ENCODE data around the gene MACROH2A2.
"Not testable (repeated sequence)": the region's sequence is repeated elsewhere in the genome, so short reads cannot be mapped to it uniquely, and the experiment has no call there.

The MACROH2A2 gene

DNA sequence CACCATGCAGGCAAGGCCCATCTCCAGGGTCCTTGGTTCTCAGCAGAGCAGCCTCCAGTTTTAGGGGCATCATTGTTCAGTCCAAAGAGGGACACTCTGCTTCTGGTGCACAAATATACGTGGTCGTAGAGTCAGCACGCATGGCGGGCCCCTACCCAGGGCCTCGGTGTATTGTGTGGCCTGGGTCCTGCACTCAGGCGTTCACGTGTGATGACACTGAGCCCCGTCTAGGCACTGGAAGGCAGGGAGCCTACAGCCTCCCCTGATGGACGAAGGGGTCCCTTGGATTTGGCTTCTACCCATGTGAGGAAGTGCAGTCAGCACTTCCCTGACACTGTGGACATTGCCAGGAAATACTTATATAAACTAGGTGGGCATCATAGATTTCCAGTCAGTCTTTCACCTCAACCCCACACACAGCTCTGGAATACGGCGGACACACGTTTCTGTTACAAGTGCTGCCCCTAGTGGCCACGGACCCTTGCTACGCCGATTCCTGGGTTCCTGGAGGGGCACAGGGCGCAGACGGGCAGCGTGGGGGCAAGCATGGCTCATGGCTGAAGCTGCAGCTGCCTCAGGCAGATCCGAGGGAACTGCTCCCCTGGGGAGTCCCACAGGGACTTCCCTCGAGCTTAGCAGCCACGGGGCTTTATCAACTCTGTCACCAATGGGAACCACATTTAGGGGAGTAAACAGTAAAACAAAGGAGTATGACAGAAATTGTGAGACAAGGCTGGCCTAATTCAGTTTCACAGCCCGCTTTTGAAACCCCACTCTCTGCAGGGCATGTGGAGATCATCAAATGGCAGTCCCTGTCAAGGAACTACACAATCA is 54.5 kb downstream of the MACROH2A2 start:
- DNase-seq = no peak

DNA sequence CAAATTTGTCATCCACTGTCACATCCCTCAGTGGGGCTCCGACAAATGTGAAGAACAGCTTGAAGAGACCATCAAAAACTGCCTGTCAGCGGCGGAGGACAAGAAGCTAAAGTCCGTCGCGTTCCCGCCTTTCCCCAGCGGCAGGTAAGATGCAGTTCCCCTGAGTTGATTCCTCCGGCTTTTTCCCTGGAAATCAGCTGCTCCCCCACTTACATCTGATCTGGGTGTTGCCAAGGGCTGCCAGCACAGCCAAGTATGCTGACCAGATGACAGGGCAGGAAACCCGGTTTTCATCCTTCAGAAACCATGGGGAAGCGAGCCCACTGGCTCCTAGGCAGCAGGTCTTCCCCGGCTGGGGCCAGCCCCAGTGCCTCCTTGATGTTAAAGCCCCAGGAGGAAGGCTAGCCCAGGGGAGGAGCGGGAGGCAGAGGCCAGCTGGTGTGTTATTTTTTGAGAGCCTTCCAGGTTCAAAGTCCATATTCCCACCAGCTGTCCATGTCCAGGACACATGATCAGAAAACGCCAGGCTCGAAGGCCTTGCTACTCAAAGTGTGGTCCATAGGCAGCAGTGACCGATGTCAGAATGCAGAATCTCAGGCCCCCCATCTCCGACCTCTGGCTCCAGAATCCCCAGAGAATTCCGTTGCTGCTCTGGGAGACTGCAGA is 56.6 kb downstream of the MACROH2A2 start:
- DNase-seq = peak in 1 of 2 experiments; percentile 27

DNA sequence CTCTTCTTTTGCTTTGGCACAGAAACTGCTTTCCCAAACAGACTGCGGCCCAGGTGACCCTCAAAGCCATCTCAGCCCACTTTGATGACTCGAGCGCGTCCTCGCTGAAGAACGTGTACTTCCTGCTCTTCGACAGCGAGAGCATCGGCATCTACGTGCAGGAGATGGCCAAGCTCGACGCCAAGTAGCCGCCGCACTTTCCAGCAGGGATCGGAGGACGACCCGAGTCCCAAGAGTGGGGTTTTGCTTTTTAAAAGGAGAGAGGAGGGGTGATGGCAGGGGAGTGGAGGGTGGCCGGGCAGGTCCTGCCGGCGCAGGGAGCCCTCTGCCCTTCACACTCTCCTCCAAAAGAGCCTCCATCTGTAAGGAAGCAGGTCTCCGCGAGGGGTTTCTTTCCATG is 58.9 kb downstream of the MACROH2A2 start:
- no peak for DNase-seq

DNA sequence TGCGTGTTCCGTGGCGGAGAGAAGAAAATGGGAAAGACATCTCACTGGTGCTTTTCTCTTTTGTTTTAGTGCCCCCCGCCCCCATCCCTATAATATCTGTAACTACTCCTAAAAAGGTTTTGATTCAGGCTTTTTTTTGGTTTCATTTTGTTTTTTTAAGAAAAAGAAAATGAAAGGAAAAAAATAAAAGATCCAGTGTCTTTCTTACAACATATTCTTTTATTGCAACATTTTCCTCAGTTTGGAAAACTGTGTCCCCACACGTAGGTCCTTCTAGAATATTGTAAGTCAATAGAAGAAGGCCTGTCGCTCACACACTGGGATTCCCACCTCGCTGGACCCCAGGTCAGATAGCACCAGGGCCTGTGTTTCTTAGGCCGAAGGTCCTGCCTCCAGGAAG is 59.4 kb downstream of the MACROH2A2 start:
- no peak for DNase-seq

DNA sequence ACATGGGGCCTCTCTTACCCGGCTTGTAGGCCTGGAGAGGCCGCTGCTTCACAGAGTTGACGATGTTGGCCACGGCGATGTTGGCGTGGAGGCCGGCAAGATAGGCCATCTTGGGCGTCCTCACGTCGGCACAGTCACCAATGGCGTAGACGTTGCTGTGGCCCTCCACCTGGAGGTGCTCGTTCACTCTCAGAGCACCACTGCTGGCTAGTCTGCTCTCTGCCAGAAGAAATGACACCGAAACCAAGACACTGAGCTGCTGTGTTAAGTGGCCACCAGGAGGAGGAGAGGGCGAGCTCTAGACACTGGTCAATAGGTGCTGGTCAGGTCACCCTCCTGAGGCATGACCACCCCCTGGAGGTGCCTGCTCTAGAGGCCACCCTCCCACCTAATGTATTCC is 62.3 kb downstream of the MACROH2A2 start:
- DNase-seq = no peak

DNA sequence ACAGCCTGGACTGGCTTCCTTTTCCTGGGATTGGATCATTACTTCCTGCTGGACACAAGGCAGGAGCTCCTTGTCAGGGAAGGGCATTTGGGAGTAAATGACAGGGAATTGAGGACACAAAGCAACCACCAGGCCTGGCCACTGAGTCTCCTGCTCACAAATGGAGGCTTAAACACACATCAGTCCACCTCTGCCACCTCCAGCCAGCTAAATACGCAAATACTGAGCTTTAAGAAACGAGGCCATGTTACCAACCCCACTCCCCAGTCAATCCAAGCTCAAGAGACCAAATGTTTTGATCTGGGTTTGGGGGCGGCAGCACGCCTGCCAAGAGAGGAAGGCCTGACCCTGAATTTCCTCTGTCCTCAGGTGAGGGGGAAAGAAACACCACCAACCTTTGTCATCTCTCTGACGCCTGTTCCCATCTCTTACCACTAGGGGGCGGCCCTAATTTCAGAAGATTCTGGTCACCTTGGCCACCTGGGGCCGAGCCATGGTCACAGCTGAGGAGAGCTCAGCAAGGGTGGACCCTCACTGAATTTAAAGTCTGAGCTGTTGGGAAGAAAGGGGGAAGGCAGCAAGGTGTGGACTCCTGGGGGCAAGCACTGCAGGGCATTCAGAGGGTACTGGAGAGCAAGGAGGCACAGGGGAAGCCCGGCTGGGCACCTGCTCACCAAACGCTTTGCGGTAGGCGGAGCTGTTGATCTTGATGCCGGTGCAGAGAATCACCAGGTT is 63.5 kb downstream of the MACROH2A2 start:
- peak in 1 of 2 experiments; percentile 9 for DNase-seq

DNA sequence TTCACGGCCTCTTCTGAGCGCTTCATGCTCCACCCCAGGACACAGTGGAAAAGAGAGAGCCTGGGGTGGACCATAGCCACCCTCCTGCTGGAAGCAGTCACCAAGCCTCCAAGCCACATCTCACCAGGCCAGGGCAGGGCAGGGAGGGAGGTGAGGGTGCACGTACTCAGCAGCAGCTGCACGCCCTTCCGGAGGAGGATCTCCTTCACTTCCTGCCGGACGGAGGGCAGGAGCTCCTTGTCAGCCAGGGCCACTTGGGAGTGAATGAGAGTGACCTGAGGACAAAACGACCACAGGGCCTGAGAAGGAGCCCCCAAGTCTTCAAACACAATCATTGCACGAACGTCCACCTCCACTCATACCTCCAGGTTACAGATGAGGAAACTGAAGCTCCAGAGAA is 65.0 kb downstream of the MACROH2A2 start:
- DNase-seq = no peak

DNA sequence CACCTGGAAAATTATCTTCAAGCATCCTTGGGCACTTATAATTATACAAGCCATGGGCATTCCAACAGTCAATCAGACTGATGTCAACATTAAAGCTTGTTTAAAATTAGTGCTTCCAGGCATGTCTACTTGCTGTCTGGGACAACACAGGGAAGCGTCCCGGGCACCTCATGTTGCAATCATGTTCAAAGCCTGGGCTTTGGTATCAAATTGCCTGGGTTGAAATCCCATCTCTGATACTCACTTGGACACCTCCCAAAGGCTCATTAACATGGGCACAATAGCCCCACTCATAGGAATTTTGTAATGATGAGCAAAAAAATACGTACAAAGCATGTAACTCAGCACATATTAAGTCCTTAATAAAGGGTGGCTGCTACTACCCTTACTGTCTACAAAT is 65.5 kb downstream of the MACROH2A2 start:
- no peak for DNase-seq

DNA sequence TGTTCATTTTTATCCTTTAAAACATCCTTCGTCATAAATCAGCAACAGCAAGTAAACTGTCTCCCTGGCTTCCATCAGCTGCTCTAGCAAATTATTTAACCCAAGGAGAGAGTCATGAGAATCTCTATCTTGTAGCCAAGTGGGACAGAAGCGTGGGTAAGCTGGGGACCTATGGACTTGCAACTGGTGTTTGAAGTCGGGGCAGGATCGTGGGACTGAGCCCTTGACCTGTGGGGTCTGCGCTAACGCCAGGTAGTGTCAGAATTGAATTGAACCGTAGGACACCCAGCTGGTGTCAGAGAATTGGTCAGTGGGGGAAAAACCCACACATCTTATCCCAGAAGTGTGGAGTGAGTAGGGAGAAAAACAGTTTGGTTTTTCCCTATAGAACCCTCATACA is 66.6 kb downstream of the MACROH2A2 start:
- no peak for DNase-seq

DNA sequence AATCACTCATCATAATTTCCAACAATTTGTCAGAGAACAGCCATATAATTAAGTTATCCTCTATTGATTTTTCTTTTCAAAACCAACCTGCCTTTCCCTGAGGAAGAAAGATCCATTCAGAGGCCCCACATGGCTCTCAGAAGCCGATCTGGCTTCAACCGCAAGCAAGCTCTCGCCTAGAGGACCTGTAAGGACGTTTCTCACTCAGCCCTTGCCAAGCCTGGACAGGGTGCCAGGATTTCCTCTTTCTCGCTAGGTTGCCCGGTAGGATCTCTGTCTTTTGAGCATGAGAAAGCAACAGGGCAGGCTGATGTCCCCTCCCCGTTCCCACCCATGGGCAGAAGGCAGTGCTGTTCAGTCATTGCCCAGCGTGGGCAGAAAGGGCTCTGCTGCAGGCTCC is 67.0 kb downstream of the MACROH2A2 start:
- DNase-seq = no peak

DNA sequence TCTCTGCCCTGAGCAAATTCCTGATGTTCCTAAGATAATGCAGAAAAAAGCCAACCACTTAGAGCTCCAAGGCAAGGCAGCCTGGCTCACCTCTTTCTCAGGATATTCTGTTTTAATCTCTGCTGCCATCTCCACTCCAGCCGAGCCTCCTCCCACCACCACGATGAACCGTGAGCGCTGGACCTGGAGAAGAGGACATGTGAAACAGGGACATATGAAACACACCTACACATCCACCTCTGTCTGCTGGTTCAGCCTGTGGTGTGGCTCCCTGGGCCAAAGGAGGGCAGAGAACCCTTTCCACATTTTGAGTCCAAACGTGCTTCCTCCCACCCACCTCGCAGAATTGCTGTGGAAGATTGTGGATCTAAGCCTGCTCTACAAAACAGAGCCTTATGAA is 67.8 kb downstream of the MACROH2A2 start:
- DNase-seq = no peak

DNA sequence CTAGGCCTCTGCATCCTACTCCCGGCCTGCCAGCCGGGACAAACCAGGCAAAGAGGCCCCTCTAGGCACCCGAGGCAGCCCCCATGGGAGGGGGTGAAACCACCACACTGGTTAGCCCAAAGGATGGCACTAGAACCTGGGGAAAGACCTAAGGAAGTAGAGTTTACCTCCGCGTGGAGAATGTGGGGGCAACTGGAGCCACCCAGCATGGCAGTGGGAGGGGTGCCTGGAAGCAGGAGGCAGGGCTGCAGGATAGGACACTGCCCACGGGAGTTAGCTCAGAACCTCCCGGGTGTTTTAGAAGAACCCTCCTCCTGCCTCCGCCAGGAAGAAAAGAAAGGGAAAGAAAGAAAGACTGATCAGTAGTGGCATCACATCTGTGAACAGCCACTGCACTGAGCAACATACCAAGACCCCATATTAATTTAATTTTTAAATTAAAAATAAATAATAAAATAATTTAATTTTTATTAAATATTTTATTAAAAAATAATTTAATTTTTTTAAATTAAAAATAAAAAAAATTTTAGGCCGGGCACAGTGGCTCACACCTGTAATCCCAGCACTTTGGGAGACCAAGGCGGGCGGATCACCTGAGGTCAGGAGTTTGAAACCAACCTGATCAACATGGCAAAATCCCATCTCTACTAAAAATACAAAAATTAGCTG is 68.8 kb downstream of the MACROH2A2 start:
- DNase-seq = no peak

DNA sequence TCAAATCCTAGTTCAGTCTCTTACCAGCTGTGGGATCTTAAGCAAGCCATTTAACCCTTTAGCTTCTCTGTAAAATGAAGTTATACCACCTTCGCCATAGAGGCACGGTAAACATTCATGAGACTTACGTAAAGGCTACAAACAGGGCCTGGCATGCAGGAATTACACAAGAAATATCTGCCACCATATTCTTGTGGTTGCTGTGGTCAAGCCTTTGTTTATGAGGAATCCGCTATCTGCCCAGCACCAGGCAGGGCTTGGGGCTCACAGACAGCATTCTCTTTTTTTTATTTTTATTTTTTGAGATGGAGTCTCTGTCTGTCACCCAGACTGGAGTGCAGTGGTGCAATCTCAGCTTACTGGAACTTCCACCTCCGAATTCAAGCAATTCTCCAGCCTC is 70.1 kb downstream of the MACROH2A2 start:
- DNase-seq = no peak

DNA sequence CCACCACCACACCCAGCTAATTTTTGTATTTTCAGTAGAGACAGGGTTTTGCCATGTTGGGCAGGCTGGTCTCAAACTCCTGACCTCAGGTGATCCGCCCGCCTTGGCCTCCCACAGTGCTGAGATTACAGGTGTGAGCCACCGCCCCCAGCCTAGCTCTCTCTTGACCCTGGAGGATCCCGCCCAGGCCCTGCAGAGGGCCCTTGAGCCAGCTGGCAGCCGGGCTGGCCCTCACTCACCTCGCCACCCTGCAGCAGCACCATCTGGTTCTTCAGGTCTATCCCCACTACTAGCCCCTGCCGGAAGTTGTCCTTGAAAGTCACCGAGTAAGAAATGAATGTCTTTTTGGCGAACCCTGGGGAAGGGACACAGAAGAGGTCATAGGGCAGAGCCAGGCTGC is 70.5 kb downstream of the MACROH2A2 start:
- not testable (repeated sequence) for DNase-seq

DNA sequence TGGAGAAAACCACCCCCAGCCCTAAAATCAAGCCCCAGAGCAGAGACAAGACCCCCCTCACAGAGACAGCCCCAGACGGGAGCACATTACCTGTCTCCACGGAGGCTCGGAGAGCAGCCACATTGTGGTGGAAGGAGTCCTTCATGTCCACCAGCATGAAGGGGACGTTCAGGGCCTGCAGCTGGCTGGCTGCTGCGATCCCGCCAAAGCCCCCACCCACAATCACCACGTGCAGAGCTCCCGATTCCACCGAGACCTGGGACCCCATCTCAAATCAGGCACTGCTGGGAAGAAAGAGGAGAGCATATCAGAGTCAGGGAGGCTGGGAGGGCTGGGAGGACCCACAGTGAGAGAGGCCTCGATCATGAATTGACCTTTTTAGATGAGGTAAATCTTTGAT is 71.2 kb downstream of the MACROH2A2 start:
- no peak for DNase-seq

DNA sequence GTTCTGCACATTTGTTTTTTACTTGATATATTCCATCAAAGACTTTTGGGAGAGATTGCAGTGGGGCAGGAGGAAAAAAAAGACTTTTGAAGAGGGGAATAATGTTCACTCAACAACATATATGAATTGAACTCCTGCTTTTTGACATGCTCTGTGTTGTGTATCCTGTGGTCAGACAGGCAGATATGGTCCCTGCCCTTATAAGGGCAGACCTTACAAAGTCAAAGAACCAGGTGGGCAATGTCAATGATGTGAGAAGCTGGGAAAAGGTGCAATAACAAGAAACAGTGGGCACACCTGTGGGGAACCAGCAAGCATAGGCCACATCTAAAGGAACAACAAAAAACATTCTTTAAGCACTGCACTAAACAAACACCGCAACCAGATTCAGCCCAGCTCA is 71.8 kb downstream of the MACROH2A2 start:
- no peak for DNase-seq

DNA sequence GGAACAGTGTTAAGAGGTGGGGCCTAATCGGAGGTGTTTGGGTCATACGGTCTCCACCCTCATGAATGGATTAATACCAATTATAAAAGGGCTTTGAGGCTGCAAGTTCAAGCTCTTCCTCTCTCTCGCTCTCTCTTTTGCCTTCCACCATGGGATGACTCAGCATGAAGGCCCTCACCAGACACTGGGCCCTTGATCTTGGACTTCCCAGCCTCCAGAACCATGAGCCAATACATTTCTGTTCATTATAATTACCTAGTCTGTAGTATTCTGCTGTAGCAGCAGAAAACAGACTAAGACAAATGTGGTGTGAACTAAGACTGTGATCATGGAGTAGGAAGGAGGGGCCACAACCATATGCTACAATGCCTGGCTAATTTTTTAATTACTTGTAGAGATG is 72.3 kb downstream of the MACROH2A2 start:
- DNase-seq = no peak

DNA sequence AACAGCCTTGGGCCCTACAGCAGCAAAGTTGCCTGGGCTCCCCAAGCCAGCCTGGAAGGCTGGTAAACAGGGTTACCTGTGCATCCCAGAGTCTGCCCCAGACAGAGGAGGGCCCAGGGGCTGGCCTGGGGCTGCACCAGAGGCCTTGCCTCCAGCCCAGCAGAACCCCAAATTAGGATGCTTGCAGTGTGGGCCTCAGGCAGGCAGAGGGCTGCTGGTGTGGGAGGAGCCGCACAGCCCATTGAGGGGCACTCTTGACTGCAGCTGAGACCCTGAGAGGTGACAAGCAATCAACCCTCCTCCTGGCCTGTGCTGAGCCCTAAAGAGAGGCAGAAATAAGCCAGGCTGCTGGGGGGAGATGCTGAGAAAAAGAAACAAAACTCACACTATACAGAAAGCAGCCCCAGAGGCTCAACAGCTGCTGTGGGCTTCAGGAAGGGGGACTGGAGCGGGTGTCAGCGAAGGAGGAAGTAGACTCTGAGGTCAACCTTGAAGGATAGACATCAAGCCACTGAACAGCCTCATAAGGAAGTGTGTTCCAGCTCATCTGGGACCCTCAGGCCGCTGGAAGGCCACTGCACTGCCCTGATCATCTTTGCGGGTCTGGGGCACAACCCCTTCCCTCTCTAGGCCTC is 73.4 kb downstream of the MACROH2A2 start:
- no peak for DNase-seq

DNA sequence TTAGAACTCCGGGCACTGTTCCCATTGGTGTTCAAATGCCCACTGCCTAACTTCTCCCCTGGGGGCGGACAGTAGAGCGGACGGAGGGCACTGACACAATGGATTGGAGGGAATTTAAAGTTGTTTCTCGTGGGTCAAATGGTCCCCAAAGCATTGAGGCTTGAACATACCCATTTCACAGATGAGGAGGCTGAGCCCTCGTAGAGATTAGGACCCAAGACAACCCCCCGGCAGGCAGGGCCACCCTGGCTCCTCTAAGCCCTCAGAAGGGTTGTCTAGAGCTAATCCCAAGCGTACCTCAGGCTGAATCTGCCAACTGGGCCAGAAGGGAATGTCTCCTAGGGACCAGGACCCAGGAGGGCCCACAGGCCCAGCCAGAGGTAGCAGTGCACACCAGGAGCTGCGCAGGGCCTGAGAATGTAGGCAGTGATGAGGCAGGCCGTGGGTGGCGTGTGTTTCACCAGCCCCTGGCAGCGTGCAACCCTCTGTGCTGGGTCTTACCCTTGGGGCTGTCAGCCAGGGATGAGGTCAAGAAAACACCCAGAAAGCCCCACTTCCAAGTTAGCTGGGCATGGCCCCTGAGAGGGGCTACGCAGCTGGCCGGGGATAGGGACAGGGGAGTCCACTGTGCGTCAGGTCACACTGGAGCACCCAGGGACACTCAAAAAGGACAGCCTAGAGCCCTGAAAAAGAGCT is 74.2 kb downstream of the MACROH2A2 start:
- DNase-seq = no peak

DNA sequence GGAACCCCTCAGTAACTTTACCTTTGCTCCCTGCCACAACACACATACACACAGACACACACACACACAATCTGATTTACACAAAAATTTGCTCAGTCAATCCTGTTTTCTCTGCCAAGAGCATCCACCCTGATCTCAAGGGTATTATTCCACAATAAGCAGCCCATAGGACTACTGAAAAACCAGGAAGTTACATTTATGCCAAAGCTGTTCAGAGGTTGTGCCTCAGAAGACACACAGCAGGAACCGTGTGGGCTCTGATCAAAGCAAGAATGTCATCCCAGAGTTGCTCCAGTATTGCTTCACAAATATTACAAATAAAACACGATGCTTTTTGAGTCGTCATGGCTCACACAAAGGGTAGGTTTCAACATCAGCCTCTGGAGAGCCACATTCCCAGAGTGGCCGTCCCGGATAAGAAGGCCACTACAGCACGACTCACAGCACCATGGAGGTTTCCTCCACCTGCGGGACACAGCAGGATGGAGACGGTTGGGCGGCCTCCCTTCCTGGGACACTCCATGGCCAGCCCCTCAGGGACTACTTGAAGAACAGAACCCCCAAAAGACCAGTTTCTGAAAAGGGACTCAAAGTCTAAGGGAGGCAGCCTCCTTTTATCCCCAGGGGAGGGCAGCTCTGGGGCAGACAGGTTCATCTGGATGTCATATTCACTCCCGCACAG is 78.4 kb downstream of the MACROH2A2 start:
- DNase-seq = no peak

DNA sequence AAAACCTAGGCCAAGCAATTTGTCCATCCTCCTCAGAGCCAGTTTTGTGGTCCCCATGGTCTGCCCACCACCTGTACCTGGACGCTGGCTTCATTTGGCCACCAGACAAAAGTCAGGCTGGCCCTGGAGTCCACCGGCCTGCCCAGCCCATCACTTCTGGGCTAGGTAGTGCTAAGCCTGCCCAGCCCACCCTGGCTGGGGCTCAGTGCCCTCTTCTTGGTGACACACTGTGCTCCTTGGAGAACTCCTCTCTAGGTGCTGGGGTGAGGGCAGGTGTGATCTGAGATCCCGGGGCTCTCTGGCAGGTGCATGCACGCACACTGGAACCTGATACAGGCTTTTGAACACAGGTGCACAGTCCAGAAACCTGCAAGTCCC is 78.9 kb downstream of the MACROH2A2 start:
- DNase-seq = no peak

Measured in cerebellar nuclear complex (tissue), 1 donor.